Erythroblast (primary cell): ENCODE measurements around the gene PDGFD.

Experiments
- DNase-seq, 2 experiments: peaks; one replicate each; lab custom pipeline; 2025; lab: John Stamatoyannopoulos, UW
- GATA1 ChIP-seq: IDR thresholded peaks from 2 replicates; pipeline ENCODE4 v1.6.1; 2011; ENCODE audit warnings: low read depth, mild to moderate bottlenecking, control low read depth, low read length, moderate library complexity
- POLR2A ChIP-seq: IDR thresholded peaks from 2 replicates; pipeline ENCODE4 v1.6.1; 2011; ENCODE audit warnings: mild to moderate bottlenecking, low read length

PDGFD gene

GRCh38 chr11:103926990-103927389 lies 237.0 kb downstream of the PDGFD start:
- DNase-seq: no peak
- TF ChIP-seq GATA1 (no peak), POLR2A (no peak)

DNA sequence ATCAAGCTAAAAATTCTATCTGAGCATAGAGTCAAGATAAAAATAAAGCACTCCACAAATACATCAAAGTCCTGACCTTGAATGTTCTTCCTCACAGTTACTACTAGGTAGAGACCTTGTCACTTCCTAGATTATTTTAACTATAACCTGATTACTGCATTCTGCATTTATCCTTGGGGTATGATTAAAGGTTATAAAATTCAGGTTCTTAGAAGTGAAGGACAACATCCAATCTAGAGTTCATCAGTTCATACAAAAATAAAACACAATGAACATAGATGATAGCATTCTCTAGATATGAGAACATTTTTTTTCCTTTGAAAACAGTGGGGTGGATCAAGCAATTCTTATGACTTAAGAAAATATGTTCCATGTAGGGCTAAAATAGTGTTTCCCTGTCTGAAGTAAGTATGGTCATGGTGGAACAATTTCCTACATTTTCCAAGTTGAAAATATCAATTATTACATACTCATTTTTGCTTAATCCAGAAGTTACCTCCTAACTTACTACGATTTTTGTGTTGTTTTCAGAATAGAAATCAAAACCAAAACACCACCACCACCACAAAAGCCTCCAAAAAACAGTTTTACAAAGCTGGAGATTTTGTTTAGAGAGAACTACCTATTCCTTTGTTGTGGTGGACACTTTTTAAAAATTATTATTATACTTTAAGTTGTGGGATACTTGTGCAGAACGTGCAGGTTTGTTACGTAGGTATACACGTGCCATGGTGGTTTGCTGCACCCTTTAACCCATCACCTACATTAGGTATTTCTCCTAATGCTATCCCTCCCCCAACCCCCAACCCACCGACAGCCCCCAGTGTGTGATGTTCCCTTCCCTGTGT lies 239.6 kb downstream of the PDGFD start:
- DNase-seq: no peak
- TF ChIP-seq POLR2A (no peak), GATA1 (no peak)

GRCh38 chr11:103923451-103923931 lies 240.5 kb downstream of the PDGFD start:
- no peak for TF ChIP-seq POLR2A
- TF ChIP-seq GATA1: no peak
- DNase-seq: no peak

DNA sequence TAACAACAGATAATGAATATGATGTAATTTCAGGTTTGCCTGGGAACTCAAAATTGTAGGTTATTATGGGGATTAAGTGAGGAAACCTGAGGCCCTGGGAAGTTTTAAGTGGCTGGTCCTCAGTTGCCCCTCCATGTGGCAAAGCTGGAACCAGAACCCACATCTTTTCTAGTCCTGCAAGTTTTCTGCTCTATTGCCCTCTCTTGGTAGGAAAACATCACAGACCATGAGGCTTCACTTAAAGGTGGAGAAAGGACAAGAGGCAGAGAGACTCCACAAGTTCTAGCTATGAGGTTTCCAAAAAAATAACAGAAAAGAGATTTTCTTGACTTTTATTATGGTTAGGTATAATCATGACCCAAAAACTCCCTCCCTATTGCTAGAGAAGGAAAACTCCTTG lies 243.0 kb downstream of the PDGFD start:
- DNase-seq: no peak
- TF ChIP-seq POLR2A (no peak), GATA1 (no peak)

- no peak for DNase-seq
- TF ChIP-seq POLR2A (no peak), GATA1 (no peak)
Observed at GRCh38 chr11:103920449-103920848, 243.5 kb downstream of the PDGFD start.

- no peak for TF ChIP-seq POLR2A
- TF ChIP-seq GATA1: no peak
- DNase-seq: no peak
Observed at GRCh38 chr11:103910721-103911120, 253.2 kb downstream of the PDGFD start.

GRCh38 chr11:103907548-103908455 lies 256.1 kb downstream of the PDGFD start:
- no peak for DNase-seq
- TF ChIP-seq GATA1 (no peak), POLR2A (no peak)

DNA sequence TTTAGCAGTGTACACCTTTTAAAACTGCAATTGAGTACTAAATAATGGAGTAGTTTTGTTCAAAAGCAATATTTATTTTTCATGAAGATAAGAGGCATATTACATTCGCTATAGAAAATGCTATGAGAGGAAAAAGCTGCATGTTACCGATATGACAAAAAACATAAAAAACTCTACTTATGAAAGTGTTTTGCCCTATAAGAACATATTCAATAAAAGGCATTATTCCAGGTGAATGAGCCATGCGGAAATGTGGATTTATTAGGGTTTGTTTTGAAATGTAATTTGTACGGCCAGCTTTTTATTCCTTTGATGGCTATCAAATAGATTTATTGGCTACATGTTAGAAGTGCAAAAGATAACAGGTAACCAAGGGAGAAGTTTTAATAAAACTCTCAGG lies 256.8 kb downstream of the PDGFD start:
- DNase-seq: no peak
- TF ChIP-seq GATA1 (no peak), POLR2A (no peak)

DNA sequence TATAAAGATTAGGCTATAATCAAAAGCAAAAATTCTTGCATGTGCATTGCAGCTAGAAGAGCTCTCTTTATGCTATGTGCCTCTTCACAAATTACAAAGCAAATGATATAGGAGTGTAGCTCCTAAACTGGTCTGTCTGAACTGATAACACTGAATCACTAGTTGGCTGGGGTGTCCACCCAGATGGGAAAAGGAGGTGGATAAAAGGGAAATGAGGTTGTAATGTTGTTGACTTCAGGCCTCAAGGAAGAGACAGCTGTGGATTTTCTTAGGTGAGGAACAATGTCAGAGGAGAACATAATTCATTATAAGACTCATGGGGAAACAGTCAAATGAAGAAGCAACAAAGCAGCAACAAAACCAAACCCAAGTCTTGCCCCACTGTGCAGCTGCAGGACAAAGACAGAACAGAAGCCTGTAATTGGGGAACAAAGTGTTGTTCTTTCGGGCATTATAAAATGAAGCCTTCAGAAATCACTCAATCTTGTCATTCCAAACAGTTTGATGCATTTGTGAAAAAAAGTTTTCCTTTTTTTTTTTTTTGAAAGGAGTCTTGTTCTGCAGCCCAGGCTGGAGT lies 257.6 kb downstream of the PDGFD start:
- TF ChIP-seq POLR2A (no peak), GATA1 (no peak)

DNA sequence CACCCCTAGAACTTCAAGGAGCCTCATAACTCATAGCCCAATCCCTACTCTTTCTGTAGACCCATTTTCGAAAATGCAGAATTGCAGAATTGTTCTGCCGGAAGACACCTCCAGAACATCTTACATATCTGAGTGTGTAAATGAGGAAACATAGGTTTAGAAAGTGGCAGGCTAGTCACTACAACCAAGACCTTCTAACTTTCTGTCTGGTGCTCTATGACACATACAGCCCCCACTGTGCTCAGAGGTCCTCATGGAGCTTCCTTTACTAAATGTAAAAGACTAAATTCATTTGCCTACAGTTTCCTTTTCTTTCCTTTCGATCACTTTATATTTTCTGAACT lies 259.7 kb downstream of the PDGFD start:
- TF ChIP-seq POLR2A: no peak
- TF ChIP-seq GATA1: no peak
- DNase-seq: no peak

More for the DNA sequence above, 257.6 kb downstream of the PDGFD start:
- peak; percentile 33 to 36 for DNase-seq

GRCh38 chr11:103903621-103904323 lies 260.2 kb downstream of the PDGFD start:
- TF ChIP-seq GATA1 (no peak), POLR2A (no peak)
- DNase-seq: no peak

GRCh38 chr11:103902994-103903393 lies 261.0 kb downstream of the PDGFD start:
- TF ChIP-seq POLR2A (no peak), GATA1 (no peak)
- no peak for DNase-seq

DNA sequence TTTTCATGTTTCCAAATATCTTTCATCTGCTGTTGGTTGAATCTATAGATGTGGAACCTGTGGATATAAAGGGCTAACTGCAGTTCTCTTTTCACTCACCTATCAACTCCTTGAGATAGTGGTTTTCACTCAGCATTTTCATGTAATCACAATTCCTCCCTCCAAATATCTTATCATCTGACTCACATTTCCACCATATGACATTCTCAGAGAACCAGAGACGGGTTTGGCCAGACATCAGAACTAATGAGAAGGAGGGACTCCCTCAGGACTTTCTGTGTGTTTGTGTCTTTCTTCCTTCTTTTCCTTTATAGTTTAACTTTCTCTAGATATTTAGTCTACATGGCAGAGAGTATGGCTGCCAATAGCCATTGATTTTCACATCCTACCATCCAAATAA lies 262.3 kb downstream of the PDGFD start:
- peak; percentile 4 to 9 for DNase-seq
- no peak for TF ChIP-seq GATA1
- TF ChIP-seq POLR2A: no peak
